GM12878 (cell line): ENCODE results near the gene CTNNAL1.

Experiments
- CREM ChIP-seq: IDR thresholded peaks from 2 replicates; pipeline ENCODE4 v1.6.1; 2014; ENCODE audit warnings: antibody characterized with exemption, low read depth
- EED ChIP-seq: sonication (generic); IDR thresholded peaks from 2 replicates; pipeline ENCODE4 v1.6.1; 2016; ENCODE audit warnings: antibody characterized with exemption, low read depth
- EZH2 ChIP-seq: IDR thresholded peaks from 2 replicates; pipeline ENCODE4 v1.6.1; 2012; ENCODE audit warnings: low read depth, mild to moderate bottlenecking, control low read depth, inconsistent platforms, low read length, borderline replicate concordance; ENCODE audit not compliant: control insufficient read depth
- IKZF1 ChIP-seq: fragments of 450-650 bp; conservative IDR thresholded peaks from 2 replicates; pipeline ENCODE4 v1.6.1; 2017; ENCODE audit warnings: antibody characterized with exemption, mild to moderate bottlenecking
- IKZF2 ChIP-seq, 2 experiments: fragments of 450-650 bp; IDR thresholded peaks; 2 replicates each; pipeline ENCODE4 v1.6.1; 2017; ENCODE audit warnings: mild to moderate bottlenecking in 2 of 2, moderate library complexity in 2 of 2
- KDM1A ChIP-seq: fragments of 200-600 bp; sonication (generic); IDR thresholded peaks from 2 replicates; pipeline ENCODE4 v1.6.1; 2016; ENCODE audit warnings: borderline replicate concordance
- POLR2A ChIP-seq: IDR thresholded peaks from 2 replicates; pipeline ENCODE4 v1.6.1; 2011; ENCODE audit warnings: low read depth, mild to moderate bottlenecking, low read length
- SMC3 ChIP-seq: IDR thresholded peaks from 2 replicates; pipeline ENCODE4 v1.6.1; 2011; ENCODE audit warnings: low read length, improper control_type of control experiment, borderline replicate concordance
- SREBF1 ChIP-seq: IDR thresholded peaks from 2 replicates; pipeline ENCODE4 v1.6.1; 2012; ENCODE audit warnings: mild to moderate bottlenecking, low read length
- TCF12 ChIP-seq: IDR thresholded peaks from 2 replicates; pipeline ENCODE4 v1.6.1; 2011; ENCODE audit warnings: low read depth, mild to moderate bottlenecking, low read length
- TF ChIP-seq, protein P1 (sequence below), 3 experiments: IDR thresholded peaks in 2 of 3; conservative IDR thresholded peaks in 1 of 3; 2 replicates each; pipeline ENCODE4 v1.5.1; 2011; ENCODE audit warnings: low read depth in 3 of 3, low read length in 3 of 3, mild to moderate bottlenecking in 3 of 3, control low read depth in 2 of 3, moderate library complexity in 2 of 3, inconsistent platforms in 1 of 3, mixed read lengths in 1 of 3; ENCODE audit not compliant: control insufficient read depth in 2 of 3, insufficient read depth in 1 of 3; ENCODE audit errors: extremely low read depth in 1 of 3

DNA sequence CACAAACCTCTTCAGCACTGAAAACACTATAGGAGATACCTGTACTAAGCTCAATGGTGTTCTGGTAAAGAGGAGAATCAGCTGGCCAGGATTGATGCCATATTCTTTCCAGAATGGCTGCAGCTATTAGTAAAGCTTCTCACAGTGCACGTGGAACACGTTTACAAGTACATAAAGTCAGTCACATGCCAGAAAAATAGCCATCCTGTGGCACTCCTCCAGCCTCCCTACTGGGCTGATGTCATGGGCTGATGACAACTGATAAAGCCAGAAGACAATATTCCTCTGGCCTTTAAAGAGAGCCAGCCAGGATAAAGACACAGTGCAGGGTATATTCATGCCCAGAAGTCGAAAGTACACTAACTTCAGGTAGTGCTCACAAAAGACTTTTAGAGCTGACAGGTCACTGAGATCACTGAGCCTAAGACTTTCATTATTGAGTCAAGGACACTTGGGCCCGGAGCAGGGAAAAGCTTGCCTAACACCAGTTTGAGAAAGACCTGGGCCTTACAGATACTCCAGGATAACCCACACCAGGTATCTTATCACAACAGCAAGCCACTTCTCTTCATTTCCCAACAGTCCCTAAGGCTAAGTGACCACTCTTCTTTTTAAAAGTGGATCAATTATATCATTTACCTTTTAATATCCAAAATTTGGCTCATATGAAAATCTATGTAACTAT is 49.7 kb downstream of the CTNNAL1 start:
- no peak for TF ChIP-seq KDM1A
- TF ChIP-seq, protein P1, sequence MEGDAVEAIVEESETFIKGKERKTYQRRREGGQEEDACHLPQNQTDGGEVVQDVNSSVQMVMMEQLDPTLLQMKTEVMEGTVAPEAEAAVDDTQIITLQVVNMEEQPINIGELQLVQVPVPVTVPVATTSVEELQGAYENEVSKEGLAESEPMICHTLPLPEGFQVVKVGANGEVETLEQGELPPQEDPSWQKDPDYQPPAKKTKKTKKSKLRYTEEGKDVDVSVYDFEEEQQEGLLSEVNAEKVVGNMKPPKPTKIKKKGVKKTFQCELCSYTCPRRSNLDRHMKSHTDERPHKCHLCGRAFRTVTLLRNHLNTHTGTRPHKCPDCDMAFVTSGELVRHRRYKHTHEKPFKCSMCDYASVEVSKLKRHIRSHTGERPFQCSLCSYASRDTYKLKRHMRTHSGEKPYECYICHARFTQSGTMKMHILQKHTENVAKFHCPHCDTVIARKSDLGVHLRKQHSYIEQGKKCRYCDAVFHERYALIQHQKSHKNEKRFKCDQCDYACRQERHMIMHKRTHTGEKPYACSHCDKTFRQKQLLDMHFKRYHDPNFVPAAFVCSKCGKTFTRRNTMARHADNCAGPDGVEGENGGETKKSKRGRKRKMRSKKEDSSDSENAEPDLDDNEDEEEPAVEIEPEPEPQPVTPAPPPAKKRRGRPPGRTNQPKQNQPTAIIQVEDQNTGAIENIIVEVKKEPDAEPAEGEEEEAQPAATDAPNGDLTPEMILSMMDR (IDR thresholded peaks at IDR 0.05 in 2 of 3, conservative IDR thresholded peaks at IDR 0.05 in 1 of 3; ENCODE audit: control insufficient read depth in 2 of 3, extremely low read depth in 1 of 3, insufficient read depth in 1 of 3, low read depth in 3 of 3, low read length in 3 of 3), result no peak
- TF ChIP-seq POLR2A, result no peak
- no peak for TF ChIP-seq EED
- no peak for TF ChIP-seq TCF12
- no peak for TF ChIP-seq SMC3
- TF ChIP-seq IKZF2 (IDR thresholded peaks at IDR 0.05), result no peak
- TF ChIP-seq SREBF1, result no peak
- TF ChIP-seq EZH2, result no peak
- no peak for TF ChIP-seq IKZF1
- TF ChIP-seq CREM, result no peak
